ENCODE measurements around the gene CLRN2. TPM values are rescaled to one million over a fixed set of nuclear protein-coding genes. Genes with fewer than 3 reads are reported as not detected.

Gene CLRN2
- total RNA-seq, 1 experiment from 2014 or later: not detected

- TF ChIP-seq NFYB (CRISPR knock-in tag; conservative IDR thresholded peaks at IDR 0.05; ENCODE audit: low read depth): no peak
- no peak for TF ChIP-seq ARID4B (CRISPR knock-in tag; IDR thresholded peaks at IDR 0.05; ENCODE audit: borderline replicate concordance)
Measured at GRCh38 chr4:17469931-17470674, 44.9 kb upstream of the CLRN2 start (continued).

- H3K9me3 Mint-ChIP-seq: no peaks in the 10 kb centered on the region
- H3K27ac Mint-ChIP-seq: no peak overlapping the region
- no peak for ATAC-seq
- no peaks in the 10 kb centered on the region for H3K27me3 Mint-ChIP-seq (ENCODE audit: low read depth)
- ChIA-PET CTCF (interaction anchor here (1.2 kb wide), 1 partner anchor 128 kb away, joined by 3 read pairs; no protein-coding TSS in a partner anchor), POLR2A (no interaction called here)
- TF ChIP-seq NFE2L1 (CRISPR knock-in tag; IDR thresholded peaks at IDR 0.05) (no peak), ZNF423 (CRISPR knock-in tag; IDR thresholded peaks at IDR 0.05) (no peak), ZBTB21 (CRISPR knock-in tag; IDR thresholded peaks at IDR 0.05; ENCODE audit: borderline replicate concordance) (no peak), ZNF232 (CRISPR knock-in tag; IDR thresholded peaks at IDR 0.05) (no peak), FOXK1 (CRISPR knock-in tag; IDR thresholded peaks at IDR 0.05) (no peak), ZNF532 (CRISPR knock-in tag; IDR thresholded peaks at IDR 0.05; ENCODE audit: borderline replicate concordance) (no peak), STAT6 (CRISPR knock-in tag; conservative IDR thresholded peaks at IDR 0.05; ENCODE audit: low read depth) (no peak), ZMAT4 (CRISPR knock-in tag; IDR thresholded peaks at IDR 0.05) (no peak), FOXP1 (CRISPR knock-in tag; IDR thresholded peaks at IDR 0.05; ENCODE audit: borderline replicate concordance) (no peak), SP1 (CRISPR knock-in tag; conservative IDR thresholded peaks at IDR 0.05) (no peak), ZNF263 (CRISPR knock-in tag; IDR thresholded peaks at IDR 0.05; ENCODE audit: low read depth) (no peak)
- H3K36me3 Mint-ChIP-seq: no peaks in the 10 kb centered on the region
- peaks cover 10% of the 10 kb centered on the region; the same call in 1 of the 2 replicates for H3K4me1 Mint-ChIP-seq
- H3K4me3 Mint-ChIP-seq: no peak overlapping the region
- DNase-seq (ENCODE audit: low spot score): no peak
Measured at GRCh38 chr4:17475481-17475880, 39.5 kb upstream of the CLRN2 start.
